Measurements from ENCODE around the gene ACVR1C. TPM values are rescaled to one million over a fixed set of nuclear protein-coding genes. Genes with fewer than 3 reads are reported as not detected.
"Not testable (repeated sequence)": the region's sequence is repeated elsewhere in the genome, so short reads cannot be mapped to it uniquely, and the experiment has no call there.

The ACVR1C gene
- total and polyA plus RNA-seq, 11 donors: 0.08 to 7.3 (median 0.20) TPM

GRCh38 chr2:157592374-157592773 lies 36.3 kb downstream of the ACVR1C start:
- no peaks in the 10 kb centered on the region for H3K9me3 ChIP-seq
- WGBS, 4 donors: 82 to 89% (median 86%) methylated on average over 3 of the region's 3 CpGs
- TF ChIP-seq, protein P1, sequence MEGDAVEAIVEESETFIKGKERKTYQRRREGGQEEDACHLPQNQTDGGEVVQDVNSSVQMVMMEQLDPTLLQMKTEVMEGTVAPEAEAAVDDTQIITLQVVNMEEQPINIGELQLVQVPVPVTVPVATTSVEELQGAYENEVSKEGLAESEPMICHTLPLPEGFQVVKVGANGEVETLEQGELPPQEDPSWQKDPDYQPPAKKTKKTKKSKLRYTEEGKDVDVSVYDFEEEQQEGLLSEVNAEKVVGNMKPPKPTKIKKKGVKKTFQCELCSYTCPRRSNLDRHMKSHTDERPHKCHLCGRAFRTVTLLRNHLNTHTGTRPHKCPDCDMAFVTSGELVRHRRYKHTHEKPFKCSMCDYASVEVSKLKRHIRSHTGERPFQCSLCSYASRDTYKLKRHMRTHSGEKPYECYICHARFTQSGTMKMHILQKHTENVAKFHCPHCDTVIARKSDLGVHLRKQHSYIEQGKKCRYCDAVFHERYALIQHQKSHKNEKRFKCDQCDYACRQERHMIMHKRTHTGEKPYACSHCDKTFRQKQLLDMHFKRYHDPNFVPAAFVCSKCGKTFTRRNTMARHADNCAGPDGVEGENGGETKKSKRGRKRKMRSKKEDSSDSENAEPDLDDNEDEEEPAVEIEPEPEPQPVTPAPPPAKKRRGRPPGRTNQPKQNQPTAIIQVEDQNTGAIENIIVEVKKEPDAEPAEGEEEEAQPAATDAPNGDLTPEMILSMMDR (IDR thresholded peaks at IDR 0.05): no peak
- TF ChIP-seq POLR2A (IDR thresholded peaks at IDR 0.05): no peak
- no peak overlapping the region for H3K27ac ChIP-seq
- peaks cover 0 to 11% (median 2%) of the 10 kb centered on the region in 9 donors for H3K27me3 ChIP-seq
- ATAC-seq (no peak), DNase-seq (no peak)
- H3K36me3 ChIP-seq: no peaks in the 10 kb centered on the region
- H3K4me1 ChIP-seq: no peaks in the 10 kb centered on the region
- H3K4me3 ChIP-seq: no peak overlapping the region
- intact Hi-C loops (cut with DNase I): loop anchor here in 7 of 10 donors (5.0 to 10.0 kb wide), 3 partner anchors 95 to 288 kb away; partner anchors contain the start of gene ERMN (in 2 of the 7)

DNA sequence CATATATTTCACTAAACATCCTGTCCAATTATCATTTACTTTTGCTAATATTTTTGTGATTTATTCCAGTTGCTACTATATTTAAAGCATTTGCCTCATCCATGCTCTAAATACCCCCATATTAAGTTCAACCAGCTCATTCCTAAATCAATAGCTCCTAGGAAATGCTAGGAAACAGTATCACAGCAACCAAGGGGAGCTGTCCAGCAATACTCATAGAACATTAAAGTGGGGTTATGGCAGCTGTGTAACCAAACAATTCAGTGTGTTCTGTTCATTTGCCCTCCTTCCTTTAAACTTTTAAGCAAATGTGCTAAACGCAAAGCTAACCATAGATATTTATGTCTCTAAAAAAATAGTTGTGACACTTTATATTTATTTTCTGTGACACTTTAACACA lies 41.1 kb downstream of the ACVR1C start:
- 77 to 80% (median 78%) methylated on average over 1 of the region's 1 CpG for WGBS, 4 donors
- TF ChIP-seq, protein P1 (IDR thresholded peaks at IDR 0.05): no peak
- no peak for TF ChIP-seq POLR2A (IDR thresholded peaks at IDR 0.05)

GRCh38 chr2:157574165-157574564 lies 54.5 kb downstream of the ACVR1C start:
- intact Hi-C loops (cut with DNase I): no loop called here

More for the DNA sequence above, 41.1 kb downstream of the ACVR1C start:
- Histone ChIP-seq H3K4me3 (no peak overlapping the region), H3K36me3 (no peaks in the 10 kb centered on the region), H3K9me3 (peaks cover 0 to 4% (median 0%) of the 10 kb centered on the region in 12 donors), H3K4me1 (no peaks in the 10 kb centered on the region), H3K27ac (no peak overlapping the region), H3K27me3 (no peaks in the 10 kb centered on the region)
- intact Hi-C loops (cut with DNase I): loop anchor here in 1 of 10 donors (5.0 kb wide), 1 partner anchor 85 kb away; no protein-coding TSS in a partner anchor
- ATAC-seq (no peak), DNase-seq (no peak)

DNA sequence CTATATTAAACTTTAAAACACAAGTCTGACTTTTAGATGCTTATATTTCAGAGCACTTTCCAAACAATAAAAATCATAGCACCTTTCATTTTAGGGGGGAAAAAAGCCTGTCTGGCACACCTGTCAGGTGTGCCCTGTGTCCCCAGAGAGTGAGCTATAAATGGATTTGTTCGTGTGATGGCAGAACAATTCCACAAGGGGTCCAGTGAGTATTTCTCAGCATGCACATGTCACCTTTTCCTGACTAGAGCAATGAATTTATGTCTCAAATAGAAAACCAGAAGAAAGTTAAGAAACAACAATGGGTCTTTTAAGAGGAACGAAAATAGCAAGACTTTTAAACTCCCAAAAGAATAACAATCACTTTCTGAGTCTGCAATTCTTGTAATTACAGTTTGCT lies 55.9 kb downstream of the ACVR1C start:
- intact Hi-C loops (cut with DNase I): no loop called here
- Histone ChIP-seq H3K27me3 (no peaks in the 10 kb centered on the region), H3K27ac (no peak overlapping the region), H3K9me3 (no peaks in the 10 kb centered on the region), H3K36me3 (no peaks in the 10 kb centered on the region), H3K4me3 (no peak overlapping the region), H3K4me1 (no peaks in the 10 kb centered on the region)
- no peak for TF ChIP-seq POLR2A (IDR thresholded peaks at IDR 0.05)
- TF ChIP-seq, protein P1 (IDR thresholded peaks at IDR 0.05): no peak
- DNase-seq (no peak), ATAC-seq (no peak)
- 32 to 39% (median 36%) methylated on average over 2 of the region's 2 CpGs for WGBS, 4 donors

More at GRCh38 chr2:157574165-157574564, 54.5 kb downstream of the ACVR1C start:
- Histone ChIP-seq H3K27ac (no peak overlapping the region), H3K36me3 (no peaks in the 10 kb centered on the region), H3K27me3 (no peaks in the 10 kb centered on the region), H3K4me1 (no peaks in the 10 kb centered on the region), H3K4me3 (no peak overlapping the region), H3K9me3 (peaks cover 0 to 6% (median 0%) of the 10 kb centered on the region in 12 donors)
- TF ChIP-seq POLR2A (IDR thresholded peaks at IDR 0.05): no peak
- TF ChIP-seq, protein P1 (IDR thresholded peaks at IDR 0.05): no peak
- ATAC-seq (no peak), DNase-seq (no peak)

DNA sequence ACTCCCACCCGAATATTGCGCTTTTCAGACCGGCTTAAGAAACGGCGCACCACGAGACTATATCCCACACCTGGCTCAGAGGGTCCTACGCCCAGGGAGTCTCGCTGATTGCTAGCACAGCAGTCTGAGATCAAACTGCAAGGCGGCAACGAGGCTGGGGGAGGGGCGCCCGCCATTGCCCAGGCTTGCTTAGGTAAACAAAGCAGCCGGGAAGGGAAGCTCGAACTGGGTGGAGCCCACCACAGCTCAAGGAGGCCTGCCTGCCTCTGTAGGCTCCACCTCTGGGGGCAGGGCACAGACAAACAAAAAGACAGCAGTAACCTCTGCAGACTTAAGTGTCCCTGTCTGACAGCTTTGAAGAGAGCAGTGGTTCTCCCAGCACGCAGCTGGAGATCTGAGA lies 62.0 kb downstream of the ACVR1C start:
- H3K4me1 ChIP-seq; H3K27me3 ChIP-seq; H3K36me3 ChIP-seq; H3K27ac ChIP-seq; ATAC-seq; H3K4me3 ChIP-seq; intact Hi-C loops (cut with DNase I); DNase-seq: not testable (repeated sequence)
- peaks cover 0 to 12% (median 0%) of the 10 kb centered on the region in 12 donors for H3K9me3 ChIP-seq
- WGBS, 4 donors: 47 to 61% (median 52%) methylated on average over 6 to 14 of the region's 15 CpGs

DNA sequence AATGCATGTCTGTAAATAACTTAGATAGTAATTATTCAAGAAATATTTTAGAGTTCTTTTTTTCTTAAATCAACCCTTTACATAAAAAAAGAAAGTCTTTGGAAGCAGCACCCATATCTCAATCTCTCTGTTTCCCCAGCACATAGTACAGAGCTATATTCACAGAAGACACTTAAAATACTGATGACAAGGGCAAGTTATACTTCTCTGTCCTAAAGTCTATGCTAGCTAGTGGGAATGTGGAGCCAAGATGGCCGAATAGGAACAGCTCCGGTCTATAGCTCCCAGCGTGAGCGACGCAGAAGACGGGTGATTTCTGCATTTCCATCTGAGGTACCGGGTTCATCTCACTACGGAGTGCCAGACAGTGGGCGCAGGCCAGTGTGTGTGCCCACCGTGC lies 62.6 kb downstream of the ACVR1C start:
- H3K27ac ChIP-seq; H3K4me1 ChIP-seq; H3K36me3 ChIP-seq; H3K27me3 ChIP-seq; DNase-seq; ATAC-seq; intact Hi-C loops (cut with DNase I); H3K4me3 ChIP-seq: not testable (repeated sequence)
- H3K9me3 ChIP-seq: peaks cover 0 to 12% (median 0%) of the 10 kb centered on the region in 12 donors
- 92 to 96% (median 96%) methylated on average over 10 of the region's 10 CpGs for WGBS, 4 donors
